ENCODE results near the gene MAP4. TPM values are rescaled to one million over a fixed set of nuclear protein-coding genes. Genes with fewer than 3 reads are reported as not detected.

The MAP4 gene
- total and polyA plus RNA-seq, 4 donors: 16.6 to 41.4 (median 30.8) TPM

GRCh38 chr3:48004694-48005093 is 11.5 kb downstream of the MAP4 start:
- Histone ChIP-seq H3K36me3 (ENCODE audit: control insufficient read depth in 4 of 4, insufficient read depth in 3 of 4, low read depth in 1 of 4, low read length in 3 of 4) (no peaks in the 10 kb centered on the region), H3K27me3 (ENCODE audit: control insufficient read depth in 4 of 4, insufficient read depth in 4 of 4, low read length in 3 of 4) (no peaks in the 10 kb centered on the region), H3K4me1 (ENCODE audit: control insufficient read depth in 4 of 4, insufficient read depth in 4 of 4, low read length in 3 of 4) (no peaks in the 10 kb centered on the region), H3K4me3 (ENCODE audit: low read depth in 1 of 3, low read length in 3 of 3) (no peak overlapping the region), H3K27ac (ENCODE audit: low read depth in 1 of 2, low read length in 2 of 2) (no peak overlapping the region), H3K9ac (ENCODE audit: low read depth in 1 of 2, low read length in 2 of 2) (no peak overlapping the region), H3K9me3 (ENCODE audit: control insufficient read depth in 4 of 4, low read length in 3 of 4) (no peaks in the 10 kb centered on the region)
- no peak for TF ChIP-seq JUND (IDR thresholded peaks at IDR 0.05)
- TF ChIP-seq, protein P1, sequence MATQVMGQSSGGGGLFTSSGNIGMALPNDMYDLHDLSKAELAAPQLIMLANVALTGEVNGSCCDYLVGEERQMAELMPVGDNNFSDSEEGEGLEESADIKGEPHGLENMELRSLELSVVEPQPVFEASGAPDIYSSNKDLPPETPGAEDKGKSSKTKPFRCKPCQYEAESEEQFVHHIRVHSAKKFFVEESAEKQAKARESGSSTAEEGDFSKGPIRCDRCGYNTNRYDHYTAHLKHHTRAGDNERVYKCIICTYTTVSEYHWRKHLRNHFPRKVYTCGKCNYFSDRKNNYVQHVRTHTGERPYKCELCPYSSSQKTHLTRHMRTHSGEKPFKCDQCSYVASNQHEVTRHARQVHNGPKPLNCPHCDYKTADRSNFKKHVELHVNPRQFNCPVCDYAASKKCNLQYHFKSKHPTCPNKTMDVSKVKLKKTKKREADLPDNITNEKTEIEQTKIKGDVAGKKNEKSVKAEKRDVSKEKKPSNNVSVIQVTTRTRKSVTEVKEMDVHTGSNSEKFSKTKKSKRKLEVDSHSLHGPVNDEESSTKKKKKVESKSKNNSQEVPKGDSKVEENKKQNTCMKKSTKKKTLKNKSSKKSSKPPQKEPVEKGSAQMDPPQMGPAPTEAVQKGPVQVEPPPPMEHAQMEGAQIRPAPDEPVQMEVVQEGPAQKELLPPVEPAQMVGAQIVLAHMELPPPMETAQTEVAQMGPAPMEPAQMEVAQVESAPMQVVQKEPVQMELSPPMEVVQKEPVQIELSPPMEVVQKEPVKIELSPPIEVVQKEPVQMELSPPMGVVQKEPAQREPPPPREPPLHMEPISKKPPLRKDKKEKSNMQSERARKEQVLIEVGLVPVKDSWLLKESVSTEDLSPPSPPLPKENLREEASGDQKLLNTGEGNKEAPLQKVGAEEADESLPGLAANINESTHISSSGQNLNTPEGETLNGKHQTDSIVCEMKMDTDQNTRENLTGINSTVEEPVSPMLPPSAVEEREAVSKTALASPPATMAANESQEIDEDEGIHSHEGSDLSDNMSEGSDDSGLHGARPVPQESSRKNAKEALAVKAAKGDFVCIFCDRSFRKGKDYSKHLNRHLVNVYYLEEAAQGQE (IDR thresholded peaks at IDR 0.05): no peak
- TF ChIP-seq FOXA2 (IDR thresholded peaks at IDR 0.05): no peak
- TF ChIP-seq RAD21 (IDR thresholded peaks at IDR 0.05): no peak
- TF ChIP-seq, protein P2, sequence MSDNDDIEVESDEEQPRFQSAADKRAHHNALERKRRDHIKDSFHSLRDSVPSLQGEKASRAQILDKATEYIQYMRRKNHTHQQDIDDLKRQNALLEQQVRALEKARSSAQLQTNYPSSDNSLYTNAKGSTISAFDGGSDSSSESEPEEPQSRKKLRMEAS (IDR thresholded peaks at IDR 0.05): no peak
- no peak for TF ChIP-seq RXRA (IDR thresholded peaks at IDR 0.05)
- TF ChIP-seq EGR1 (IDR thresholded peaks at IDR 0.05; ENCODE audit: low read depth in 2 of 2): no peak
- no peak for TF ChIP-seq HNF4A (conservative IDR thresholded peaks at IDR 0.05)
- no peak for TF ChIP-seq ZBTB33 (IDR thresholded peaks at IDR 0.05)
- TF ChIP-seq GABPA (IDR thresholded peaks at IDR 0.05 in 1 of 2, conservative IDR thresholded peaks at IDR 0.05 in 1 of 2): no peak
- TF ChIP-seq HNF4G (IDR thresholded peaks at IDR 0.05): no peak
- no peak for TF ChIP-seq ATF3 (IDR thresholded peaks at IDR 0.05)
- TF ChIP-seq YY1 (IDR thresholded peaks at IDR 0.05): no peak
- no peak for TF ChIP-seq SP1 (IDR thresholded peaks at IDR 0.05)
- TF ChIP-seq CTCF (IDR thresholded peaks at IDR 0.05; ENCODE audit: low read depth, low read length, missing input control): no peak
- no peak for TF ChIP-seq FOXA1 (IDR thresholded peaks at IDR 0.05)
- 96% methylated on average over 5 of the region's 5 CpGs for WGBS
- no peak for DNase-seq (ENCODE audit: low spot score)

DNA sequence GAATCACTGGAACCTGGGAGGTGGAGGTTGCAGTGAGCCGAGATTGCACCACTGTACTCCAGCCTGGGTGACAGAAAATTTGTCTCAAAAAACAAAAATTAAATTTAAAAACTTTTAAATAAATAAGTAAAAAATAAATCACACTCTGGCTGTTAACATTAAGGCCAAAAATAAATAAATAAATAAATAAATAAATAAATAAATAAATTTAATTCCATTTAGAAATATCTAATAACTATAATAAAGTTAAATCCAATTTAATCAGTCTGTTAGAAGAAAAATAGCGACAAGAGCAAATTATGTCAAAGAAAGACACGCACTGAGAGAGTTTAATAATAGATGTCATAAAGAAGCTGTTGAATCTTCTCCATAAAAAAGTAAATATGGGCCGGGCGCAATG is 13.4 kb downstream of the MAP4 start:
- Histone ChIP-seq H3K4me1 (ENCODE audit: control insufficient read depth in 4 of 4, insufficient read depth in 4 of 4, low read length in 3 of 4) (no peaks in the 10 kb centered on the region), H3K27ac (ENCODE audit: low read depth in 1 of 2, low read length in 2 of 2) (no peak overlapping the region), H3K9me3 (ENCODE audit: control insufficient read depth in 4 of 4, low read length in 3 of 4) (no peaks in the 10 kb centered on the region), H3K27me3 (ENCODE audit: control insufficient read depth in 4 of 4, insufficient read depth in 4 of 4, low read length in 3 of 4) (no peaks in the 10 kb centered on the region), H3K4me3 (ENCODE audit: low read depth in 1 of 3, low read length in 3 of 3) (no peak overlapping the region), H3K36me3 (ENCODE audit: control insufficient read depth in 4 of 4, insufficient read depth in 3 of 4, low read depth in 1 of 4, low read length in 3 of 4) (no peaks in the 10 kb centered on the region), H3K9ac (ENCODE audit: low read depth in 1 of 2, low read length in 2 of 2) (no peak overlapping the region)
- no peak for TF ChIP-seq EGR1 (IDR thresholded peaks at IDR 0.05; ENCODE audit: low read depth in 2 of 2)
- TF ChIP-seq ATF3 (IDR thresholded peaks at IDR 0.05): no peak
- TF ChIP-seq, protein P2 (IDR thresholded peaks at IDR 0.05): no peak
- TF ChIP-seq YY1 (IDR thresholded peaks at IDR 0.05): no peak
- TF ChIP-seq HNF4G (IDR thresholded peaks at IDR 0.05): no peak
- no peak for TF ChIP-seq RXRA (IDR thresholded peaks at IDR 0.05)
- TF ChIP-seq GABPA (IDR thresholded peaks at IDR 0.05 in 1 of 2, conservative IDR thresholded peaks at IDR 0.05 in 1 of 2): no peak
- TF ChIP-seq, protein P1 (IDR thresholded peaks at IDR 0.05): no peak
- TF ChIP-seq FOXA1 (IDR thresholded peaks at IDR 0.05): no peak
- TF ChIP-seq RAD21 (IDR thresholded peaks at IDR 0.05): no peak
- no peak for TF ChIP-seq NR2F2 (IDR thresholded peaks at IDR 0.05)
- TF ChIP-seq JUND (IDR thresholded peaks at IDR 0.05): no peak
- no peak for DNase-seq (ENCODE audit: low spot score)
- 98% methylated on average over 5 of the region's 5 CpGs for WGBS

Measured in liver (tissue), 9 donors.